Liver (tissue), 9 donors: ENCODE measurements around the gene USP6NL. TPM values are rescaled to one million over a fixed set of nuclear protein-coding genes. Genes with fewer than 3 reads are reported as not detected.

Experiments used
- DNase-seq: peaks from one replicate; pipeline ENCODE4 v3.0.0-alpha.2; 2017; ENCODE audit warnings: low spot score
- H3K27ac ChIP-seq, 2 donors: one replicate each; pipeline ENCODE4 v1.7.0; 2013; ENCODE audit warnings: inconsistent platforms in 2 of 2, low read length in 2 of 2, control low read depth in 1 of 2, low read depth in 1 of 2, mild to moderate bottlenecking in 1 of 2
- H3K27me3 ChIP-seq, 4 donors: one replicate each; pipeline versions ENCODE4 v1.6.1 to v1.7.0; 2013; ENCODE audit warnings: low read length in 3 of 4, inconsistent platforms in 1 of 4, mild to moderate bottlenecking in 1 of 4, moderate library complexity in 1 of 4; ENCODE audit not compliant: control insufficient read depth in 4 of 4, insufficient read depth in 4 of 4
- H3K36me3 ChIP-seq, 4 donors: one replicate each; pipeline versions ENCODE4 v1.6.1 to v1.7.0; 2013; ENCODE audit warnings: low read length in 3 of 4, mild to moderate bottlenecking in 3 of 4, low read depth in 1 of 4, moderate library complexity in 1 of 4; ENCODE audit not compliant: control insufficient read depth in 4 of 4, insufficient read depth in 3 of 4
- H3K4me1 ChIP-seq, 4 donors: one replicate each; pipeline versions ENCODE4 v1.6.1 to v1.7.0; 2013; ENCODE audit warnings: low read length in 3 of 4, mild to moderate bottlenecking in 3 of 4, moderate library complexity in 1 of 4; ENCODE audit not compliant: control insufficient read depth in 4 of 4, insufficient read depth in 4 of 4
- H3K4me3 ChIP-seq, 3 donors: one replicate each; pipeline versions ENCODE4 v1.6.1 to v1.7.0; 2013; ENCODE audit warnings: low read length in 3 of 3, control low read depth in 1 of 3, low read depth in 1 of 3, mild to moderate bottlenecking in 1 of 3
- H3K9ac ChIP-seq, 2 donors: one replicate each; pipeline ENCODE4 v1.7.0; 2013; ENCODE audit warnings: low read length in 2 of 2, mild to moderate bottlenecking in 2 of 2, moderate library complexity in 2 of 2, control low read depth in 1 of 2, low read depth in 1 of 2
- H3K9me3 ChIP-seq, 4 donors: one replicate each; pipeline versions ENCODE4 v1.6.1 to v1.7.0; 2013; ENCODE audit warnings: low read length in 3 of 4; ENCODE audit not compliant: control insufficient read depth in 4 of 4
- ATF3 ChIP-seq: IDR thresholded peaks from 2 replicates; pipeline ENCODE4 v1.6.1; 2016; ENCODE audit warnings: antibody characterized with exemption
- CTCF ChIP-seq: fragments of 150-350 bp; IDR thresholded peaks from 2 replicates; pipeline ENCODE4 v1.5.1; 2017; ENCODE audit warnings: improper control_type of control experiment, low read depth, low read length; ENCODE audit not compliant: missing input control
- EGR1 ChIP-seq, 2 donors: IDR thresholded peaks; 2 replicates each; pipeline ENCODE4 v1.6.1; 2016 to 2018; ENCODE audit warnings: antibody characterized with exemption in 2 of 2, low read depth in 2 of 2
- FOXA1 ChIP-seq: IDR thresholded peaks from 2 replicates; pipeline ENCODE4 v1.6.1; 2016; ENCODE audit warnings: antibody characterized with exemption
- FOXA2 ChIP-seq: IDR thresholded peaks from 2 replicates; pipeline ENCODE4 v1.6.1; 2016; ENCODE audit warnings: antibody characterized with exemption
- GABPA ChIP-seq, 2 donors: IDR thresholded peaks in 1 of 2; conservative IDR thresholded peaks in 1 of 2; 2 replicates each; pipeline ENCODE4 v1.6.1; 2016; ENCODE audit warnings: antibody characterized with exemption in 2 of 2, mild to moderate bottlenecking in 1 of 2, moderate library complexity in 1 of 2
- HNF4A ChIP-seq, 2 donors: conservative IDR thresholded peaks; 2 replicates each; pipeline ENCODE4 v1.6.1; 2016; ENCODE audit warnings: antibody characterized with exemption in 2 of 2, mild to moderate bottlenecking in 2 of 2
- HNF4G ChIP-seq: IDR thresholded peaks from 2 replicates; pipeline ENCODE4 v1.6.1; 2016; ENCODE audit warnings: antibody characterized with exemption
- JUND ChIP-seq, 2 donors: IDR thresholded peaks; 2 replicates each; pipeline ENCODE4 v1.6.1; 2016; ENCODE audit warnings: antibody characterized with exemption in 2 of 2
- NR2F2 ChIP-seq: IDR thresholded peaks from 2 replicates; pipeline ENCODE4 v1.6.1; 2016; ENCODE audit warnings: antibody characterized with exemption
- RAD21 ChIP-seq, 2 donors: IDR thresholded peaks; 2 replicates each; pipeline ENCODE4 v1.6.1; 2016; ENCODE audit warnings: antibody characterized with exemption in 2 of 2, mild to moderate bottlenecking in 2 of 2
- REST ChIP-seq: IDR thresholded peaks from 2 replicates; pipeline ENCODE4 v1.6.1; 2016; ENCODE audit warnings: antibody characterized with exemption, mild to moderate bottlenecking
- RXRA ChIP-seq, 2 donors: IDR thresholded peaks; 2 replicates each; pipeline ENCODE4 v1.6.1; 2017 to 2018; ENCODE audit warnings: antibody characterized with exemption in 2 of 2, mild to moderate bottlenecking in 1 of 2
- SP1 ChIP-seq: IDR thresholded peaks from 2 replicates; pipeline ENCODE4 v1.6.1; 2018; ENCODE audit warnings: antibody characterized with exemption, mild to moderate bottlenecking
- TAF1 ChIP-seq: conservative IDR thresholded peaks from 2 replicates; pipeline ENCODE4 v1.6.1; 2016; ENCODE audit warnings: antibody characterized with exemption, mild to moderate bottlenecking
- WGBS: extraction: QIAGEN DNeasy Blood & Tissue Kit; methylation state at CpG from one replicate; pipeline ENCODE4 v1.1.7; 2013; 5-methylcytosine and 5-hydroxymethylcytosine counted together
- polyA plus RNA-seq, 2 donors: library from polyadenylated mRNA; stranded (reverse) in 1 of 2; unstranded in 1 of 2; fragments of 200-250 nt in 1 of 2; fragments of >200 nt in 1 of 2; fragmentation: Nextera tagmentation in 1 of 2; extraction: Ambion mirVana in 1 of 2; gene quantifications; one replicate each; pipeline versions ENCODE4 v1.2.1 to v1.2.3, GENCODE V29; 2013 to 2015
- total RNA-seq, 2 donors: library from RNA; depleted of rRNA; stranded (reverse); fragments of >200 nt; gene quantifications; one replicate each; pipeline ENCODE4 v1.2.3, GENCODE V29; 2014
- TF ChIP-seq, protein P1 (sequence below): IDR thresholded peaks from 2 replicates; pipeline ENCODE4 v1.6.1; 2016; ENCODE audit warnings: antibody characterized with exemption
- donor health status: healthy.
- donor health status: healthy.
- donor health status: healthy.
- donor health status: healthy.
- donor health status: healthy.

USP6NL gene
- total and polyA plus RNA-seq, 4 donors, result 3.8 to 15.0 (median 10.2) TPM

DNA sequence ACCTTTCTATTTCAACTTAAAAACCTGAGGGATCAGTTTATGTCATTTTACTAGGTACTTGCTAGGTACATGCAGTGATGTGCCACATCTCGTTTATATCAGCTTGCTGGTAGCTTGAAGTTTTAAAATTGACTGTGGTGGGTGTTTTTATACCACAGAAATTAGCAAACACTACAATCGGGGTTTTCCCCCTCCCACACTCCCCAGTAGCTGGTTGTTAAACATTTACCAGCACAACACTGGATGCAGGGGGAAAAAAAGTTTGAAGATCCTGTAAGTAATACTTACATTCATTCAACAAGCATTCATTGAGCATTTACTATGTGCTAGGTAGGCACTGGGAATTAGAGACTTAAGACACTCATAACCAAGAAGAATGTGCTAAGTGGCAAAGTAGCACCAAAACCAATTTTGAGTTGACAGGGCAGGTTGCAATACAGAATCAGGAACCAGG lies 32.6 kb downstream of the USP6NL start:
- no peaks in the 10 kb centered on the region for H3K9me3 ChIP-seq
- no peak overlapping the region for H3K9ac ChIP-seq
- H3K27ac ChIP-seq, result no peak overlapping the region
- DNase-seq, result no peak
- WGBS, result 25% methylated on average over 2 of the region's 2 CpGs
- H3K4me1 ChIP-seq, result peaks cover 9 to 21% (median 12%) of the 10 kb centered on the region in 4 donors
- TF ChIP-seq EGR1 (IDR thresholded peaks at IDR 0.05; ENCODE audit: low read depth in 2 of 2), result no peak
- no peak for TF ChIP-seq HNF4G
- no peak for TF ChIP-seq NR2F2
- no peak for TF ChIP-seq GABPA (IDR thresholded peaks at IDR 0.05 in 1 of 2, conservative IDR thresholded peaks at IDR 0.05 in 1 of 2)
- TF ChIP-seq JUND (IDR thresholded peaks at IDR 0.05), result no peak
- TF ChIP-seq REST, result no peak
- no peak for TF ChIP-seq HNF4A (conservative IDR thresholded peaks at IDR 0.05)
- TF ChIP-seq FOXA2, result no peak
- no peak for TF ChIP-seq TAF1
- no peak for TF ChIP-seq FOXA1
- no peak for TF ChIP-seq RXRA (IDR thresholded peaks at IDR 0.05)
- TF ChIP-seq CTCF, result no peak
- TF ChIP-seq ATF3, result no peak
- TF ChIP-seq SP1, result no peak
- TF ChIP-seq, protein P1, sequence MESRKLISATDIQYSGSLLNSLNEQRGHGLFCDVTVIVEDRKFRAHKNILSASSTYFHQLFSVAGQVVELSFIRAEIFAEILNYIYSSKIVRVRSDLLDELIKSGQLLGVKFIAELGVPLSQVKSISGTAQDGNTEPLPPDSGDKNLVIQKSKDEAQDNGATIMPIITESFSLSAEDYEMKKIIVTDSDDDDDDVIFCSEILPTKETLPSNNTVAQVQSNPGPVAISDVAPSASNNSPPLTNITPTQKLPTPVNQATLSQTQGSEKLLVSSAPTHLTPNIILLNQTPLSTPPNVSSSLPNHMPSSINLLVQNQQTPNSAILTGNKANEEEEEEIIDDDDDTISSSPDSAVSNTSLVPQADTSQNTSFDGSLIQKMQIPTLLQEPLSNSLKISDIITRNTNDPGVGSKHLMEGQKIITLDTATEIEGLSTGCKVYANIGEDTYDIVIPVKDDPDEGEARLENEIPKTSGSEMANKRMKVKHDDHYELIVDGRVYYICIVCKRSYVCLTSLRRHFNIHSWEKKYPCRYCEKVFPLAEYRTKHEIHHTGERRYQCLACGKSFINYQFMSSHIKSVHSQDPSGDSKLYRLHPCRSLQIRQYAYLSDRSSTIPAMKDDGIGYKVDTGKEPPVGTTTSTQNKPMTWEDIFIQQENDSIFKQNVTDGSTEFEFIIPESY, result no peak
- TF ChIP-seq RAD21 (IDR thresholded peaks at IDR 0.05), result no peak
- no peaks in the 10 kb centered on the region for H3K27me3 ChIP-seq
- no peak overlapping the region for H3K4me3 ChIP-seq
- H3K36me3 ChIP-seq, result no peaks in the 10 kb centered on the region
